ENCODE measurements around the gene KANSL1L.

Gene KANSL1L

GRCh38 chr2:209988010-209988409, 183.2 kb downstream of the KANSL1L start:
- DNase-seq: no peak

- DNase-seq: no peak
Measured at GRCh38 chr2:209986415-209986814, 184.8 kb downstream of the KANSL1L start.

GRCh38 chr2:209985874-209986273, 185.3 kb downstream of the KANSL1L start:
- DNase-seq: no peak

- DNase-seq: no peak
Measured at GRCh38 chr2:209984291-209984690, 186.9 kb downstream of the KANSL1L start.

- no peak for DNase-seq
Measured at GRCh38 chr2:209977386-209978239, 193.6 kb downstream of the KANSL1L start.

- no peak for DNase-seq
Measured at GRCh38 chr2:209976698-209977385, 194.4 kb downstream of the KANSL1L start.

- no peak for DNase-seq
Measured at GRCh38 chr2:209974576-209974975, 196.6 kb downstream of the KANSL1L start.

- DNase-seq: no peak
Measured at GRCh38 chr2:209973328-209973727, 197.9 kb downstream of the KANSL1L start.
